ENCODE results near the gene NKIRAS1.
"Not testable (repeated sequence)": the region's sequence is repeated elsewhere in the genome, so short reads cannot be mapped to it uniquely, and the experiment has no call there.

The NKIRAS1 gene

GRCh38 chr3:23895181-23895580, 21.6 kb downstream of the NKIRAS1 start:
- no peak for DNase-seq

- DNase-seq: no peak
These were observed 22.3 kb downstream of the NKIRAS1 start for GRCh38 chr3:23894254-23895061.

- no peak for DNase-seq
These were observed 26.8 kb downstream of the NKIRAS1 start for GRCh38 chr3:23889950-23890349.

- DNase-seq: no peak
These were observed 27.4 kb downstream of the NKIRAS1 start for GRCh38 chr3:23889386-23889785.

- DNase-seq: no peak
These were observed 28.1 kb downstream of the NKIRAS1 start for GRCh38 chr3:23888617-23889228.

GRCh38 chr3:23886311-23886710, 30.5 kb downstream of the NKIRAS1 start:
- DNase-seq: no peak

- no peak for DNase-seq
These were observed 31.6 kb downstream of the NKIRAS1 start for GRCh38 chr3:23885210-23885609.

- no peak for DNase-seq
These were observed 32.3 kb downstream of the NKIRAS1 start for GRCh38 chr3:23884481-23884880.

GRCh38 chr3:23882487-23882918, 34.3 kb downstream of the NKIRAS1 start:
- DNase-seq: no peak

- DNase-seq: not testable (repeated sequence)
These were observed 34.8 kb downstream of the NKIRAS1 start for GRCh38 chr3:23881993-23882392.

- DNase-seq: no peak
These were observed 36.0 kb downstream of the NKIRAS1 start for GRCh38 chr3:23880703-23881339.

GRCh38 chr3:23879485-23879884, 37.3 kb downstream of the NKIRAS1 start:
- DNase-seq: no peak

- no peak for DNase-seq
These were observed 39.3 kb downstream of the NKIRAS1 start for GRCh38 chr3:23877329-23877980.

- no peak for DNase-seq
These were observed 39.9 kb downstream of the NKIRAS1 start for GRCh38 chr3:23876923-23877322.

GRCh38 chr3:23875113-23875725, 41.6 kb downstream of the NKIRAS1 start:
- no peak for DNase-seq

GRCh38 chr3:23874359-23875112, 42.3 kb downstream of the NKIRAS1 start:
- DNase-seq: no peak

GRCh38 chr3:23873941-23874340, 42.8 kb downstream of the NKIRAS1 start:
- no peak for DNase-seq

GRCh38 chr3:23872330-23872729, 44.5 kb downstream of the NKIRAS1 start:
- no peak for DNase-seq

- DNase-seq: not testable (repeated sequence)
These were observed 45.4 kb downstream of the NKIRAS1 start for GRCh38 chr3:23871361-23871760.

- DNase-seq: not testable (repeated sequence)
These were observed 46.1 kb downstream of the NKIRAS1 start for GRCh38 chr3:23870663-23871043.

- DNase-seq: no peak
These were observed 46.7 kb downstream of the NKIRAS1 start for GRCh38 chr3:23869977-23870662.

- no peak for DNase-seq
These were observed 49.0 kb downstream of the NKIRAS1 start for GRCh38 chr3:23867838-23868237.
